ENCODE results near the gene UBE4A. TPM values are rescaled to one million over a fixed set of nuclear protein-coding genes. Genes with fewer than 3 reads are reported as not detected.

UBE4A gene
- total and polyA plus RNA-seq, 10 of the 15 experiments (the other 5 are each of a cell fraction or from before 2014, with no cell fraction given) = 6.2 to 39.6 (median 30.3) TPM

DNA sequence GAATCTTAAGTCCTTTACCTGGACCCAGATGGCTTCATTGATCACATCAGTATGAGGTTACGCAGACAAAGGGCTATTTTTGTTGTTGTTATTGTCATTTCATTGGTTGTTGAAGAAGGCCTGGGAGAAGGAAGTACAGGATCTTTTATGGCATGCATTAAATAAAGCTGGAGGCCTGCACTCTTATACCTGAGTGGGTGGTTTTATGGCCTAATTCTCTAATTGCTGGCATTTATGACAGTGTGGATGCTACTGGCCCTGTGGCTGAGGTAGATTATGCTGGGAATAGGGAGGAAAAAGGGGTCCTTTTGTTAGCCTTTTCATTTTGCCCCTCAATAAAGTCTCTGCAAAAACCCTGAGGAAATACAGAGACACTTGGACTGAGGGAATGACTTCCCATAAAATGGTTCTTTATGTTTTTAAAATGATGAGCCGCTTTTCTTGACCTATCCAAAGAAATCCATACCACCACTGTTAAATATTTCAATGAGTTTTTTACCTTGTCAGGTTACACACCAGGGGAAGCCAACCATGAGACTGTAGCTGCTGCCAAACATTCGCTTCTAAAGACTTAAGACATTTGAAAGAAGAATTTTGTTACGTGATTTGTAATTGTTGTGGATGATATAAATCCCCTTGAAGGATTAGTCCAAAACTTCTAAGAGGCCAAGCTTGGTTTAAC, 83.6 kb downstream of the UBE4A start:
- peak overlapping the region; percentile 94 for H3K4me3 ChIP-seq
- BruUV-seq (replicated peaks) = no TSS peak
- POLR2A ChIA-PET = interaction anchor here (0.8 to 1.4 kb wide), 4 partner anchors 11 to 40 kb away, joined by 3 to 4 read pairs (median 4); no protein-coding TSS in a partner anchor

More for the DNA sequence above, 83.6 kb downstream of the UBE4A start:
- no peak for FAIRE-seq
- Histone ChIP-seq H3K4me1 (ENCODE audit: control insufficient read depth, insufficient read depth, low read length) (peaks cover 37% of the 10 kb centered on the region), H3K9me3 (replicated peaks; ENCODE audit: control insufficient read depth, insufficient read depth, low read length) (no peaks in the 10 kb centered on the region), H3K27me3 (replicated peaks in 1 of 2; ENCODE audit: control insufficient read depth in 2 of 2, insufficient read depth in 2 of 2, low read length in 1 of 2) (no peaks in the 10 kb centered on the region), H3K79me2 (ENCODE audit: control insufficient read depth, insufficient read depth, low read length) (peaks cover 98% of the 10 kb centered on the region), H3K36me3 (ENCODE audit: control insufficient read depth in 2 of 2, insufficient read depth in 2 of 2, low read length in 1 of 2) (peaks cover 0 to 3% of the 10 kb centered on the region in 2 experiments; a peak in 1 of 4 replicates), H3K27ac (ENCODE audit: control insufficient read depth, insufficient read depth) (peak overlapping the region; percentile 84), H3K4me2 (ENCODE audit: control insufficient read depth, insufficient read depth) (peak overlapping the region; percentile 93), H2AFZ (ENCODE audit: control insufficient read depth, low read depth, low read length) (no peak overlapping the region), H4K20me1 (ENCODE audit: control insufficient read depth, insufficient read depth) (no peaks in the 10 kb centered on the region), H3K9ac (ENCODE audit: control insufficient read depth, insufficient read depth, low read length) (peak overlapping the region; percentile 51)
- WGBS (ENCODE audit: insufficient coverage, insufficient replicate concordance, low lambda C conversion rate, missing lambda C conversion rate) = 14% methylated on average over 4 of the region's 4 CpGs
- ChIA-PET CTCF (interaction anchor here (0.6 to 2.5 kb wide), 10 partner anchors 7 to 87 kb away, joined by 3 to 9 read pairs (median 4); partner anchors contain the start of gene TMEM25), RAD21 (ENCODE audit: unreplicated experiment) (interaction anchor here (0.7 to 2.1 kb wide), 5 partner anchors 8 to 228 kb away, joined by 3 to 9 read pairs (median 4); no protein-coding TSS in a partner anchor), SMC1A (ENCODE audit: uncharacterized antibody, unreplicated experiment) (interaction anchor here (0.8 to 1.6 kb wide), 7 partner anchors 8 to 245 kb away, joined by 3 to 7 read pairs (median 3); no protein-coding TSS in a partner anchor)
- intact Hi-C loops (cut with micrococcal nuclease; ENCODE audit: unreplicated experiment) = no loop called here
- TF ChIP-seq PAX5 (IDR thresholded peaks at IDR 0.05; ENCODE audit: borderline replicate concordance, low read depth, low read length) = no peak
- TF ChIP-seq MLLT1 (IDR thresholded peaks at IDR 0.05) = no peak
- no peak for TF ChIP-seq SPI1 (IDR thresholded peaks at IDR 0.05; ENCODE audit: borderline replicate concordance, insufficient read depth, low read depth, low read length)
- no peak for TF ChIP-seq NKRF (conservative IDR thresholded peaks at IDR 0.05)
- TF ChIP-seq, protein P1, sequence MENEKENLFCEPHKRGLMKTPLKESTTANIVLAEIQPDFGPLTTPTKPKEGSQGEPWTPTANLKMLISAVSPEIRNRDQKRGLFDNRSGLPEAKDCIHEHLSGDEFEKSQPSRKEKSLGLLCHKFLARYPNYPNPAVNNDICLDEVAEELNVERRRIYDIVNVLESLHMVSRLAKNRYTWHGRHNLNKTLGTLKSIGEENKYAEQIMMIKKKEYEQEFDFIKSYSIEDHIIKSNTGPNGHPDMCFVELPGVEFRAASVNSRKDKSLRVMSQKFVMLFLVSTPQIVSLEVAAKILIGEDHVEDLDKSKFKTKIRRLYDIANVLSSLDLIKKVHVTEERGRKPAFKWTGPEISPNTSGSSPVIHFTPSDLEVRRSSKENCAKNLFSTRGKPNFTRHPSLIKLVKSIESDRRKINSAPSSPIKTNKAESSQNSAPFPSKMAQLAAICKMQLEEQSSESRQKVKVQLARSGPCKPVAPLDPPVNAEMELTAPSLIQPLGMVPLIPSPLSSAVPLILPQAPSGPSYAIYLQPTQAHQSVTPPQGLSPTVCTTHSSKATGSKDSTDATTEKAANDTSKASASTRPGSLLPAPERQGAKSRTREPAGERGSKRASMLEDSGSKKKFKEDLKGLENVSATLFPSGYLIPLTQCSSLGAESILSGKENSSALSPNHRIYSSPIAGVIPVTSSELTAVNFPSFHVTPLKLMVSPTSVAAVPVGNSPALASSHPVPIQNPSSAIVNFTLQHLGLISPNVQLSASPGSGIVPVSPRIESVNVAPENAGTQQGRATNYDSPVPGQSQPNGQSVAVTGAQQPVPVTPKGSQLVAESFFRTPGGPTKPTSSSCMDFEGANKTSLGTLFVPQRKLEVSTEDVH (IDR thresholded peaks at IDR 0.05; ENCODE audit: low read depth, partially characterized antibody) = no peak
- TF ChIP-seq, protein P2, sequence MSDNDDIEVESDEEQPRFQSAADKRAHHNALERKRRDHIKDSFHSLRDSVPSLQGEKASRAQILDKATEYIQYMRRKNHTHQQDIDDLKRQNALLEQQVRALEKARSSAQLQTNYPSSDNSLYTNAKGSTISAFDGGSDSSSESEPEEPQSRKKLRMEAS (IDR thresholded peaks at IDR 0.05; ENCODE audit: low read depth, low read length) = no peak
- no peak for TF ChIP-seq SMAD1 (IDR thresholded peaks at IDR 0.05; ENCODE audit: low read depth, partially characterized antibody)
- no peak for TF ChIP-seq RBBP5 (conservative IDR thresholded peaks at IDR 0.05)
- TF ChIP-seq IRF5 (IDR thresholded peaks at IDR 0.05; ENCODE audit: borderline replicate concordance) = no peak
- no peak for TF ChIP-seq TBL1XR1 (IDR thresholded peaks at IDR 0.05; ENCODE audit: low read depth, low read length)
- in situ Hi-C loops (cut with MboI) = no loop called here
- ATAC-seq = peak; percentile 23
- DNase-seq (ENCODE audit: low read depth, low spot score) = no peak
